Skin of body (tissue), 2 donors: Measurements from ENCODE around the gene COL9A2. TPM values are rescaled to one million over a fixed set of nuclear protein-coding genes. Genes with fewer than 3 reads are reported as not detected.

Experiments used
- DNase-seq: peaks from one replicate; lab custom pipeline; 2025; lab: John Stamatoyannopoulos, UW
- total RNA-seq: library from RNA; depleted of rRNA; stranded (reverse); fragments of >200 nt; gene quantifications from one replicate; pipeline ENCODE4 v1.2.3, GENCODE V29; 2014

The COL9A2 gene
- total RNA-seq, 1 donor from 2014 or later = 4.9 TPM

- DNase-seq = no peak
These were observed 58.7 kb downstream of the COL9A2 start for GRCh38 chr1:40258445-40258769.

- peak; percentile 98 for DNase-seq
These were observed 59.2 kb downstream of the COL9A2 start, which contains the start of gene ZMPSTE24 for GRCh38 chr1:40257688-40258444. Gene ZMPSTE24 (plus strand): TSS chr1:40258236. CDS start chr1:40258272, 36 bp downstream.

- DNase-seq = peak; percentile 81
These were observed 59.8 kb downstream of the COL9A2 start for GRCh38 chr1:40257313-40257687.

- DNase-seq = no peak
These were observed 60.5 kb downstream of the COL9A2 start for GRCh38 chr1:40256401-40257084.

- no peak for DNase-seq
These were observed 61.9 kb downstream of the COL9A2 start for GRCh38 chr1:40255231-40255630.

- DNase-seq = no peak
These were observed 64.5 kb downstream of the COL9A2 start for GRCh38 chr1:40252601-40253000.

- no peak for DNase-seq
These were observed 65.6 kb downstream of the COL9A2 start for GRCh38 chr1:40251456-40251855.

Other genes starting within 250 kb of the COL9A2 start
- 47.3 TPM for gene PPT1, start 220.0 kb downstream of the COL9A2 start, total RNA-seq
- 47.1 TPM for gene RLF, start 155.9 kb downstream of the COL9A2 start, total RNA-seq
- not detected for gene TMCO2, start 69.3 kb downstream of the COL9A2 start, total RNA-seq
- 36.4 TPM for gene ZMPSTE24, start 59.0 kb downstream of the COL9A2 start, total RNA-seq
- 15.5 TPM for gene SMAP2, start 56.4 kb upstream of the COL9A2 start, total RNA-seq
- 3.5 TPM for gene ZFP69B, start 133.2 kb upstream of the COL9A2 start, total RNA-seq
- gene ZFP69, start 160.0 kb upstream of the COL9A2 start, total RNA-seq = 3.0 TPM
- 7.7 TPM for gene EXO5, start 191.5 kb upstream of the COL9A2 start, total RNA-seq
- 5.6 TPM for gene ZNF684, start 214.4 kb upstream of the COL9A2 start, total RNA-seq